ENCODE results near the gene MCCD1.

DNA sequence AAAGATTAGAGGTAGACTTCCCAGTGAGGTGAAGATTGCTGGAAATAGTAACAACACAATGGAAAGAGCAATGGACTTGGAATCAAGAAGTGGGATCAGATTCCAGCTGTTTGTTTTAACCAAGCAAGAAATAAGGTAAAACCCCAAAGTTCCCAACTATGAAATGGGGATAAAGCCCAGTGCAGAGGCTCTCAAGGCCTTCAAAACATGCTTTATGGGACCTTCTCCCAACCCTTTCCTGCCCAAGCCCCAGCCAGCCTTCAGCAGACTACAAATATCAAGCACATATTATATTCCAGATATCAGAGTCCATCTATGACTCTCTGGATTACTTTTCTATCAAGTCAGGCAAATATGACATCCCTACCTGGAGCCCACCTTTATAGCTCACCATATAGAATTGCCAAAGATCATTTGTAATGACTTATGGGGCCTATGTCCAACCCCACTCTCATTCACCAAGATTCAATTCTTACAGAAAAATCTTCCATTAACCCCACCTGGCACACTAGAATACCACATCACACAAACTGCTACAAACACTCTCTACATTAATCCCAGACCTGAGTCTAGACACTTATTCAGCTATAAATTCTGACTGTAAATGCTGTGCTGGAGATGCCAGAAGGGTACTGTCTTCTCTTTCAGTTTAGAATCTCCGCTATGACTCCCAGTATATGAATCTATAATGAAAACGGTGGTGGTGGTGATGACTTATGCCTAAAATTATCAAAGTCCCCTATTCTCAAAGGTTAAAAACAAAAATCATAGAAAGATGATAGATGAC, 7.0 kb downstream of the MCCD1 start:
- TF ChIP-seq, protein P1, sequence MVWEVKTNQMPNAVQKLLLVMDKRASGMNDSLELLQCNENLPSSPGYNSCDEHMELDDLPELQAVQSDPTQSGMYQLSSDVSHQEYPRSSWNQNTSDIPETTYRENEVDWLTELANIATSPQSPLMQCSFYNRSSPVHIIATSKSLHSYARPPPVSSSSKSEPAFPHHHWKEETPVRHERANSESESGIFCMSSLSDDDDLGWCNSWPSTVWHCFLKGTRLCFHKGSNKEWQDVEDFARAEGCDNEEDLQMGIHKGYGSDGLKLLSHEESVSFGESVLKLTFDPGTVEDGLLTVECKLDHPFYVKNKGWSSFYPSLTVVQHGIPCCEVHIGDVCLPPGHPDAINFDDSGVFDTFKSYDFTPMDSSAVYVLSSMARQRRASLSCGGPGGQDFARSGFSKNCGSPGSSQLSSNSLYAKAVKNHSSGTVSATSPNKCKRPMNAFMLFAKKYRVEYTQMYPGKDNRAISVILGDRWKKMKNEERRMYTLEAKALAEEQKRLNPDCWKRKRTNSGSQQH (CRISPR knock-in tag; IDR thresholded peaks at IDR 0.05; ENCODE audit: low read depth), result no peak
- TF ChIP-seq SP1 (IDR thresholded peaks at IDR 0.05) (no peak), SP1 (CRISPR knock-in tag; IDR thresholded peaks at IDR 0.05) (no peak)

Measured in HepG2 (cell line).